ENCODE measurements around the gene CAPN5.
A peak's percentile ranks its signal among the peaks of the same experiment; 100 is the strongest.

Gene CAPN5

GRCh38 chr11:77114089-77114463, 47.3 kb downstream of the CAPN5 start:
- H3K9ac ChIP-seq (ENCODE audit: low read length), result no peak overlapping the region
- no peak for TF ChIP-seq CTCF (IDR thresholded peaks at IDR 0.05; ENCODE audit: low read length)
- no peak for TF ChIP-seq EZH2 (IDR thresholded peaks at IDR 0.05; ENCODE audit: borderline replicate concordance, low read length)

GRCh38 chr11:77115181-77115611, 48.4 kb downstream of the CAPN5 start:
- Histone ChIP-seq H2AFZ (ENCODE audit: low read length) (no peak overlapping the region), H3K4me2 (ENCODE audit: low read length) (no peak overlapping the region), H3K27ac (ENCODE audit: low read depth, low read length, poor library complexity, severe bottlenecking) (no peak overlapping the region), H3K9me2 (ENCODE audit: low read depth, low read length) (no peaks in the 10 kb centered on the region), H3K79me2 (ENCODE audit: insufficient read depth, low read length) (no peaks in the 10 kb centered on the region), H4K20me1 (ENCODE audit: insufficient read depth, low read length) (no peaks in the 10 kb centered on the region), H3F3A (ENCODE audit: insufficient read depth, low read length) (no peaks in the 10 kb centered on the region), H3K4me1 (ENCODE audit: insufficient read depth, low read length, severe bottlenecking) (no peaks in the 10 kb centered on the region), H3K27me3 (ENCODE audit: insufficient read depth, low read length) (0 out of 2 replicates have a peak, but pooled peaks cover 3% of the 10 kb centered on the region), H3K4me3 (ENCODE audit: low read depth, low read length, poor library complexity, severe bottlenecking) (no peak overlapping the region), H3K36me3 (ENCODE audit: insufficient read depth, low read length) (no peaks in the 10 kb centered on the region), H3K9me3 (ENCODE audit: low read length) (no peaks in the 10 kb centered on the region), H3K9ac (ENCODE audit: low read length) (no peak overlapping the region)
- TF ChIP-seq CTCF (IDR thresholded peaks at IDR 0.05; ENCODE audit: low read length) (peak; percentile 13; the same call in 1 of the 2 replicates), EZH2 (IDR thresholded peaks at IDR 0.05; ENCODE audit: borderline replicate concordance, low read length) (no peak)

More at GRCh38 chr11:77114089-77114463, 47.3 kb downstream of the CAPN5 start:
- Histone ChIP-seq H3K27ac (ENCODE audit: low read depth, low read length, poor library complexity, severe bottlenecking) (no peak overlapping the region), H3K4me3 (ENCODE audit: low read depth, low read length, poor library complexity, severe bottlenecking) (no peak overlapping the region), H3K36me3 (ENCODE audit: insufficient read depth, low read length) (no peaks in the 10 kb centered on the region), H4K20me1 (ENCODE audit: insufficient read depth, low read length) (no peaks in the 10 kb centered on the region), H3K4me2 (ENCODE audit: low read length) (no peak overlapping the region), H3K9me2 (ENCODE audit: low read depth, low read length) (no peaks in the 10 kb centered on the region), H2AFZ (ENCODE audit: low read length) (no peak overlapping the region), H3K27me3 (ENCODE audit: insufficient read depth, low read length) (0 out of 2 replicates have a peak, but pooled peaks cover 3% of the 10 kb centered on the region), H3K4me1 (ENCODE audit: insufficient read depth, low read length, severe bottlenecking) (no peaks in the 10 kb centered on the region), H3F3A (ENCODE audit: insufficient read depth, low read length) (no peaks in the 10 kb centered on the region), H3K9me3 (ENCODE audit: low read length) (no peaks in the 10 kb centered on the region), H3K79me2 (ENCODE audit: insufficient read depth, low read length) (no peaks in the 10 kb centered on the region)

DNA sequence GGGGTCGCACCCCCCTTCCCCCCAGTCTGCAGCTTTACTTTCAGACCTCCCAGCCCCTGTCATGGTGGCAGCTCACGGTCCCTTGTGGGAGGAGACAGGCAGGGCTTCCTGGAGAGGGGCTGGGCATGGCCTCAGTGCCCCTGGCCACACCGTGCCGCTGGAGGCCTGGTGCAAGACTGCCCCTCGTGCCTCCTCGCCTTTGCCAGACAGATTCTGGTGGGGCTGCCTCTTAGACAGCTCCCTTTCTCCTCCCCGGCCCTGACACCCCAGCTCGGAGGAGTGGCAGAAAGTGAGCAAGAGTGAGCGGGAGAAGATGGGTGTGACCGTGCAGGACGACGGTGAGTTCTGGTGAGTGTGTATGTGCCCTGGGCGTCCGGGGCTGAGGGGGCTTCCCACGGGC, 49.2 kb downstream of the CAPN5 start:
- H3K4me3 ChIP-seq (ENCODE audit: low read depth, low read length, poor library complexity, severe bottlenecking), result no peak overlapping the region
- no peaks in the 10 kb centered on the region for H3K9me2 ChIP-seq (ENCODE audit: low read depth, low read length)
- no peak overlapping the region for H2AFZ ChIP-seq (ENCODE audit: low read length)
- H3F3A ChIP-seq (ENCODE audit: insufficient read depth, low read length), result no peaks in the 10 kb centered on the region
- H3K27ac ChIP-seq (ENCODE audit: low read depth, low read length, poor library complexity, severe bottlenecking), result no peak overlapping the region
- H4K20me1 ChIP-seq (ENCODE audit: insufficient read depth, low read length), result no peaks in the 10 kb centered on the region
- H3K4me2 ChIP-seq (ENCODE audit: low read length), result no peak overlapping the region
- no peaks in the 10 kb centered on the region for H3K79me2 ChIP-seq (ENCODE audit: insufficient read depth, low read length)
- no peaks in the 10 kb centered on the region for H3K4me1 ChIP-seq (ENCODE audit: insufficient read depth, low read length, severe bottlenecking)
- H3K36me3 ChIP-seq (ENCODE audit: insufficient read depth, low read length), result no peaks in the 10 kb centered on the region
- no peaks in the 10 kb centered on the region for H3K9me3 ChIP-seq (ENCODE audit: low read length)
- 0 out of 2 replicates have a peak, but pooled peaks cover 3% of the 10 kb centered on the region for H3K27me3 ChIP-seq (ENCODE audit: insufficient read depth, low read length)
- no peak for TF ChIP-seq EZH2 (IDR thresholded peaks at IDR 0.05; ENCODE audit: borderline replicate concordance, low read length)
- TF ChIP-seq CTCF (IDR thresholded peaks at IDR 0.05; ENCODE audit: low read length), result no peak
- no peak overlapping the region for H3K9ac ChIP-seq (ENCODE audit: low read length)
